Uterus (tissue), 2 donors: Measurements from ENCODE around the gene USP6.
"Not testable (repeated sequence)": the region's sequence is repeated elsewhere in the genome, so short reads cannot be mapped to it uniquely, and the experiment has no call there.

Experiments
- POLR2A ChIP-seq, 2 donors: fragments of 450-650 bp; IDR thresholded peaks; one replicate each; pipeline ENCODE4 v1.6.1; 2016; ENCODE audit warnings: antibody characterized with exemption in 2 of 2, mild to moderate bottlenecking in 1 of 2, moderate library complexity in 1 of 2
- TF ChIP-seq, protein P1 (sequence below), 4 experiments: fragments of 200-600 bp in 2 of 4; fragments of 450-650 bp in 2 of 4; sonication (generic) in 2 of 4; IDR thresholded peaks; one replicate each; pipeline ENCODE4 v1.5.1; 2016 to 2019; ENCODE audit warnings: antibody characterized with exemption in 4 of 4, mild to moderate bottlenecking in 2 of 4, moderate library complexity in 1 of 4

DNA sequence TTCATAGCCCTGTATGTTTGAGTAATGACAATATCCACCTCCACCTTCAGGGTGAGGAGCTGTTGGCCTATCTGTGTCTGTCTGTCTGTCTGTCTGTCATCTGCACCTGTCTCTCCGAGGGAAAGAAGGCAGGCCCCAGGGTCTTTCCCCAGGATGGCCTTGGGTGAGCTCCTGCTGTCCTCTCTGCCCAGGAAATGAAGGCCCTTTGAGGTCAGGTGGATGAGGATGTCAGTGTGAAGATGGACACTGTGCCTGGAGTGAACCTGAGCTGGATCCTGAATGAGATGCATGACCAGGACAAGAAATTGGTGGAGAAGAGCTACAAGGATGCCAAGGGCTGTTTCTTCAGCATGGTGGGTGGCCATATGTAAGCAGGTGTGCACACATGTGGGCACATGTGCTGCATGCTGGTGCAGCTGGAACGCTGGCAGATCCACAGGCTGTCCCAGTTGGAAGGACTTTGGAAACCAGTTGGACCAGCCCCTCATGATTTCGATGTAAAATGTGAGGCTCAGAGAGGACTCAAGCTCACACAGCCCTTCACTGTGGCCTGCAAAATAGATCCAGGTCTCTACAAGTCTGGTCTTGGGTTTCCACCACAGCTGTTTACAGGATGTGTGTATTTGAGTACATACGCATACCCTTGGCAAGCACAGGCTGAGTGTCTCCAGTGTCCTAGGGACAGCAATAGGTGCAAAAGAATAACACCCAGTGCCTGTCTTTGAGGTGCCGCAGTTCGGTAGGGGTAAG, 4.8 kb downstream of the USP6 start:
- TF ChIP-seq, protein P1, sequence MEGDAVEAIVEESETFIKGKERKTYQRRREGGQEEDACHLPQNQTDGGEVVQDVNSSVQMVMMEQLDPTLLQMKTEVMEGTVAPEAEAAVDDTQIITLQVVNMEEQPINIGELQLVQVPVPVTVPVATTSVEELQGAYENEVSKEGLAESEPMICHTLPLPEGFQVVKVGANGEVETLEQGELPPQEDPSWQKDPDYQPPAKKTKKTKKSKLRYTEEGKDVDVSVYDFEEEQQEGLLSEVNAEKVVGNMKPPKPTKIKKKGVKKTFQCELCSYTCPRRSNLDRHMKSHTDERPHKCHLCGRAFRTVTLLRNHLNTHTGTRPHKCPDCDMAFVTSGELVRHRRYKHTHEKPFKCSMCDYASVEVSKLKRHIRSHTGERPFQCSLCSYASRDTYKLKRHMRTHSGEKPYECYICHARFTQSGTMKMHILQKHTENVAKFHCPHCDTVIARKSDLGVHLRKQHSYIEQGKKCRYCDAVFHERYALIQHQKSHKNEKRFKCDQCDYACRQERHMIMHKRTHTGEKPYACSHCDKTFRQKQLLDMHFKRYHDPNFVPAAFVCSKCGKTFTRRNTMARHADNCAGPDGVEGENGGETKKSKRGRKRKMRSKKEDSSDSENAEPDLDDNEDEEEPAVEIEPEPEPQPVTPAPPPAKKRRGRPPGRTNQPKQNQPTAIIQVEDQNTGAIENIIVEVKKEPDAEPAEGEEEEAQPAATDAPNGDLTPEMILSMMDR (IDR thresholded peaks at IDR 0.05): not testable (repeated sequence)
- not testable (repeated sequence) for TF ChIP-seq POLR2A (IDR thresholded peaks at IDR 0.05)
